Esophagus squamous epithelium (tissue), 4 donors: ENCODE data around the gene PPP1R7.

Experiments
- CTCF ChIP-seq, 6 experiments: fragments of 450-650 bp in 4 of 6; fragments of 200-600 bp in 2 of 6; sonication (generic) in 2 of 6; IDR thresholded peaks; one replicate each; pipeline ENCODE4 v1.5.1; 2016 to 2019; ENCODE audit warnings: antibody characterized with exemption in 6 of 6, mild to moderate bottlenecking in 4 of 6, moderate library complexity in 4 of 6
- POLR2A ChIP-seq, 4 donors: fragments of 450-650 bp; IDR thresholded peaks; one replicate each; pipeline ENCODE4 v1.6.1; 2017; ENCODE audit warnings: antibody characterized with exemption in 4 of 4, mild to moderate bottlenecking in 4 of 4, moderate library complexity in 3 of 4

GRCh38 chr2:241195506-241196130, 45.4 kb downstream of the PPP1R7 start:
- no peak for TF ChIP-seq CTCF (IDR thresholded peaks at IDR 0.05)
- no peak for TF ChIP-seq POLR2A (IDR thresholded peaks at IDR 0.05)
